ENCODE data around the gene NDUFS6.

NDUFS6 gene

GRCh38 chr5:1856596-1857255, 55.5 kb downstream of the NDUFS6 start:
- DNase-seq = no peak

GRCh38 chr5:1857256-1857600, 56.0 kb downstream of the NDUFS6 start:
- no peak for DNase-seq

- no peak for DNase-seq
These were observed 57.2 kb downstream of the NDUFS6 start for GRCh38 chr5:1858436-1858835.

- no peak for DNase-seq
These were observed 57.9 kb downstream of the NDUFS6 start for GRCh38 chr5:1859099-1859498.

- no peak for DNase-seq
These were observed 58.9 kb downstream of the NDUFS6 start for GRCh38 chr5:1860021-1860610.

- no peak for DNase-seq
These were observed 59.7 kb downstream of the NDUFS6 start for GRCh38 chr5:1860949-1861348.

- no peak for DNase-seq
These were observed 63.8 kb downstream of the NDUFS6 start for GRCh38 chr5:1864896-1865440.

- DNase-seq = no peak
These were observed 64.3 kb downstream of the NDUFS6 start for GRCh38 chr5:1865486-1865885.
